HepG2 (cell line): ENCODE results near the gene ZNF813. TPM values are rescaled to one million over a fixed set of nuclear protein-coding genes. Genes with fewer than 3 reads are reported as not detected.
"Not testable (repeated sequence)": the region's sequence is repeated elsewhere in the genome, so short reads cannot be mapped to it uniquely, and the experiment has no call there.

Experiments
- DPF2 ChIP-seq: sonication (generic); formaldehyde crosslinking; IDR thresholded peaks from 2 replicates; pipeline ENCODE4 v1.4.0; 2020; ENCODE audit warnings: mild to moderate bottlenecking, low read depth, missing genetic modification reagents, borderline replicate concordance
- ETV5 ChIP-seq: IDR thresholded peaks from 2 replicates; pipeline ENCODE4 v1.6.1; 2018; ENCODE audit warnings: missing biosample characterization, missing genetic modification reagents, inconsistent platforms, borderline replicate concordance
- FOXP1 ChIP-seq, 2 experiments: fragments of 450-650 bp in 1 of 2; IDR thresholded peaks; 2 replicates each; pipeline ENCODE4 v1.6.1; 2017 to 2018; ENCODE audit warnings: antibody characterized with exemption in 1 of 2
- FOXP4 ChIP-seq: sonication (generic); formaldehyde crosslinking; IDR thresholded peaks from 2 replicates; pipeline ENCODE4 v1.4.0; 2020; ENCODE audit warnings: missing genetic modification reagents
- LCORL ChIP-seq, 2 experiments: fragments of 450-650 bp in 1 of 2; sonication (generic) in 1 of 2; formaldehyde crosslinking in 1 of 2; IDR thresholded peaks; 2 replicates each; pipeline versions ENCODE4 v1.5.0 to v1.6.1; 2017 to 2020; ENCODE audit warnings: antibody characterized with exemption in 1 of 2, missing genetic modification reagents in 1 of 2
- PHF21A ChIP-seq: sonication (generic); formaldehyde crosslinking; IDR thresholded peaks from 2 replicates; pipeline ENCODE4 v1.5.0; 2020; ENCODE audit warnings: mild to moderate bottlenecking, missing genetic modification reagents
- PITX1 ChIP-seq: sonication (generic); formaldehyde crosslinking; IDR thresholded peaks from 2 replicates; pipeline ENCODE4 v1.5.1; 2020; ENCODE audit warnings: mild to moderate bottlenecking, missing genetic modification reagents
- PPARG ChIP-seq: conservative IDR thresholded peaks from 2 replicates; pipeline ENCODE4 v1.6.1; 2016; ENCODE audit warnings: missing biosample characterization, missing genetic modification reagents
- RXRB ChIP-seq: IDR thresholded peaks from 2 replicates; pipeline ENCODE4 v1.6.1; 2016; ENCODE audit warnings: borderline replicate concordance, missing genetic modification reagents, missing compliant biosample characterization
- SALL1 ChIP-seq: sonication (generic); formaldehyde crosslinking; IDR thresholded peaks from 2 replicates; pipeline ENCODE4 v1.8.0; 2022; ENCODE audit warnings: mild to moderate bottlenecking, missing genetic modification reagents
- SAP130 ChIP-seq: IDR thresholded peaks from 2 replicates; pipeline ENCODE4 v1.6.1; 2016; ENCODE audit warnings: low read depth
- SOX5 ChIP-seq: IDR thresholded peaks from 2 replicates; pipeline ENCODE4 v1.6.1; 2016; ENCODE audit warnings: borderline replicate concordance
- SOX6 ChIP-seq, 2 experiments: fragments of 450-650 bp in 1 of 2; sonication (generic) in 1 of 2; formaldehyde crosslinking in 1 of 2; IDR thresholded peaks; 2 replicates each; pipeline versions ENCODE4 v1.4.0 to v1.6.1; 2017 to 2020; ENCODE audit warnings: antibody characterized with exemption in 1 of 2, mild to moderate bottlenecking in 1 of 2, missing genetic modification reagents in 1 of 2
- TEAD3 ChIP-seq: optimal IDR thresholded peaks from 2 replicates; pipeline ENCODE3; 2016; ENCODE audit warnings: borderline replicate concordance
- ZBTB38 ChIP-seq: sonication (generic); formaldehyde crosslinking; IDR thresholded peaks from 2 replicates; pipeline ENCODE4 v1.5.1; 2020; ENCODE audit warnings: mild to moderate bottlenecking, missing genetic modification reagents
- ZNF142 ChIP-seq: sonication (generic); formaldehyde crosslinking; IDR thresholded peaks from 2 replicates; pipeline ENCODE4 v1.4.0; 2020; ENCODE audit warnings: missing genetic modification reagents
- ZNF572 ChIP-seq: sonication (generic); formaldehyde crosslinking; IDR thresholded peaks from 2 replicates; pipeline ENCODE4 v1.5.1; 2020; ENCODE audit warnings: mild to moderate bottlenecking, missing genetic modification reagents
- ZNF574 ChIP-seq: sonication (generic); formaldehyde crosslinking; IDR thresholded peaks from 2 replicates; pipeline ENCODE4 v1.4.0; 2020; ENCODE audit warnings: missing genetic modification reagents
- ZSCAN29 ChIP-seq: sonication (generic); formaldehyde crosslinking; conservative IDR thresholded peaks from 2 replicates; pipeline ENCODE4 v1.4.0; 2020; ENCODE audit warnings: mild to moderate bottlenecking, missing genetic modification reagents
- polyA plus RNA-seq, 8 experiments: library from polyadenylated mRNA; depleted of rRNA in 3 of 8; stranded (reverse) in 7 of 8; unstranded in 1 of 8; fragments of >200 nt; fragmentation: Illumina TruSeq in 4 of 8; extraction: Trizol in 4 of 8; gene quantifications; 2 replicates each; pipeline versions ENCODE4 v1.2.1 to v1.2.3, GENCODE V29; 2011 to 2016; ENCODE audit warnings: low read depth in 4 of 8, missing spikeins in 1 of 8, mixed read lengths in 1 of 8; ENCODE audit not compliant: insufficient read depth in 1 of 8
- total RNA-seq, 5 experiments: library from RNA; depleted of rRNA; stranded (reverse); fragments of >200 nt; fragmentation: Illumina TruSeq; extraction: Trizol; gene quantifications; 2 replicates each; pipeline ENCODE4 v1.2.3, GENCODE V29; 2016; ENCODE audit warnings: low read depth in 1 of 5

Gene ZNF813
- total and polyA plus RNA-seq, 2 of the 13 experiments (the other 11 are each of a cell fraction or from before 2014, with no cell fraction given) = 2.1 to 8.9 TPM

GRCh38 chr19:53443809-53444208 lies 23.7 kb upstream of the ZNF813 start (continued):
- TF ChIP-seq LCORL, SOX6, FOXP1 (IDR thresholded peaks at IDR 0.05): not testable (repeated sequence)
- TF ChIP-seq LCORL (CRISPR knock-in tag; IDR thresholded peaks at IDR 0.05) = peak; percentile 47; the same call in 1 of the 2 replicates
- peak; percentile 56 for TF ChIP-seq SAP130
- peak; percentile 96 for TF ChIP-seq PPARG (CRISPR knock-in tag)
- peak; percentile 47; the same call in 1 of the 2 replicates for TF ChIP-seq SALL1 (CRISPR knock-in tag)
- 0 out of 2 replicates have a peak, but pooled peaks have one; percentile 29 for TF ChIP-seq ZNF572 (CRISPR knock-in tag)
- TF ChIP-seq PHF21A (CRISPR knock-in tag) = peak; percentile 48; the same call in 1 of the 2 replicates
- TF ChIP-seq RXRB (CRISPR knock-in tag) = peak; percentile 69
- peak; percentile 76 for TF ChIP-seq SOX6 (CRISPR knock-in tag; IDR thresholded peaks at IDR 0.05)
- peak; percentile 82 for TF ChIP-seq SOX5 (CRISPR knock-in tag)
- 0 out of 2 replicates have a peak, but pooled peaks have one; percentile 17 for TF ChIP-seq ZNF574 (CRISPR knock-in tag)
- peak; percentile 45; the same call in 1 of the 2 replicates for TF ChIP-seq FOXP1 (CRISPR knock-in tag; IDR thresholded peaks at IDR 0.05)
- TF ChIP-seq FOXP4 (CRISPR knock-in tag) = peak; percentile 35; the same call in 1 of the 2 replicates
- peak; percentile 60 for TF ChIP-seq TEAD3
- peak; percentile 55; the same call in 1 of the 2 replicates for TF ChIP-seq DPF2 (CRISPR knock-in tag)
- peak; percentile 70; the same call in 1 of the 2 replicates for TF ChIP-seq ZNF142
- TF ChIP-seq ZSCAN29 (CRISPR knock-in tag) = 0 out of 2 replicates have a peak, but pooled peaks have one; percentile 42
- TF ChIP-seq PITX1 (CRISPR knock-in tag) = peak; percentile 96
- peak; percentile 37; the same call in 1 of the 2 replicates for TF ChIP-seq ETV5 (CRISPR knock-in tag)
- 0 out of 2 replicates have a peak, but pooled peaks have one; percentile 19 for TF ChIP-seq ZBTB38
